LNCAP (cell line): ENCODE measurements around the gene FTO.

Experiments
- TF ChIP-seq, protein P1 (sequence below): fragments of 450-650 bp; IDR thresholded peaks from 2 replicates; pipeline ENCODE4 v1.5.1; 2017; ENCODE audit warnings: mild to moderate bottlenecking

The FTO gene

DNA sequence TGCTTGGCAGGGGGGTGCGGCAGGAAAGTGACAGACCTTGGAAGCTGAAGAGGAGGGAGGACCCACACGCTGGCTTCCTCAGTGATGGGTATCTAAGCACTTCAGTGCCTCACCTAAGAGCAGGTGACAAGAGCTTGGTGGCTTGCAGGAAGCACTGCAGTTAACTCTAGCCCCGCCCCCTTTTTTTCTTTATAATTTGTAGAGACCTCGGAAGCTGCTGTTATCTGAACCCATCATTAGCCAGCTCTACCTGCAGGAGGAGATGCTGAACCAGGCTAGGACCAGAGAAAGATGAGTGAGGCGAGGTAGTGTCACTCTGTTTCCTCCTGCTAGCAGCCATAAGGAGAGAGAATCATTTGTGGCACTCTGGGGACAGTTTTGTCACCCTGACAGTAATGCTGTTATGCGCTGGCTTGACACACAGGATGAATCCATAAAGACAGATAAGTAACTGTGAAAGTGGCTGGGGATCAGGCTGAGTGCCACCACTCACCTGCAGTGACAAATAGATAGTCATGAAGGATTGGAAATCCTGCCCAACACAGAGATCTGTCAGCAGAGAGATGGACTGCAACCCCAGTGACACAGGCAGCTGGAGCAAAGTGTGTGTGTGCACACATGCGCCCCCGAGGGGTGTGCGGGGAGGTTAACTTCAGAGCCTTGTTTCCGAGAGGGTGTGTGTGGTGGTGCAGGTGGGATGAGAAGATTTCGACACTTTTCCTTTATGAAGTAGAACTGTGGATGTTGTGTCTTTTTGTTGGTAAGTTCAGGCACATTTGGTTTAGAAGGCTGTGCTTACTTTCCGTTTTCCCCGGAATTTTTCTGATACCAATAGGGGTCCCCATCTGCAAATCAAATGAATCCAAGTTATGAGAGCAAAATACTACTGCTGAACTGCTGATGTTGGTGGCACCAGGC, 358.7 kb downstream of the FTO start:
- TF ChIP-seq, protein P1, sequence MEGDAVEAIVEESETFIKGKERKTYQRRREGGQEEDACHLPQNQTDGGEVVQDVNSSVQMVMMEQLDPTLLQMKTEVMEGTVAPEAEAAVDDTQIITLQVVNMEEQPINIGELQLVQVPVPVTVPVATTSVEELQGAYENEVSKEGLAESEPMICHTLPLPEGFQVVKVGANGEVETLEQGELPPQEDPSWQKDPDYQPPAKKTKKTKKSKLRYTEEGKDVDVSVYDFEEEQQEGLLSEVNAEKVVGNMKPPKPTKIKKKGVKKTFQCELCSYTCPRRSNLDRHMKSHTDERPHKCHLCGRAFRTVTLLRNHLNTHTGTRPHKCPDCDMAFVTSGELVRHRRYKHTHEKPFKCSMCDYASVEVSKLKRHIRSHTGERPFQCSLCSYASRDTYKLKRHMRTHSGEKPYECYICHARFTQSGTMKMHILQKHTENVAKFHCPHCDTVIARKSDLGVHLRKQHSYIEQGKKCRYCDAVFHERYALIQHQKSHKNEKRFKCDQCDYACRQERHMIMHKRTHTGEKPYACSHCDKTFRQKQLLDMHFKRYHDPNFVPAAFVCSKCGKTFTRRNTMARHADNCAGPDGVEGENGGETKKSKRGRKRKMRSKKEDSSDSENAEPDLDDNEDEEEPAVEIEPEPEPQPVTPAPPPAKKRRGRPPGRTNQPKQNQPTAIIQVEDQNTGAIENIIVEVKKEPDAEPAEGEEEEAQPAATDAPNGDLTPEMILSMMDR: no peak

DNA sequence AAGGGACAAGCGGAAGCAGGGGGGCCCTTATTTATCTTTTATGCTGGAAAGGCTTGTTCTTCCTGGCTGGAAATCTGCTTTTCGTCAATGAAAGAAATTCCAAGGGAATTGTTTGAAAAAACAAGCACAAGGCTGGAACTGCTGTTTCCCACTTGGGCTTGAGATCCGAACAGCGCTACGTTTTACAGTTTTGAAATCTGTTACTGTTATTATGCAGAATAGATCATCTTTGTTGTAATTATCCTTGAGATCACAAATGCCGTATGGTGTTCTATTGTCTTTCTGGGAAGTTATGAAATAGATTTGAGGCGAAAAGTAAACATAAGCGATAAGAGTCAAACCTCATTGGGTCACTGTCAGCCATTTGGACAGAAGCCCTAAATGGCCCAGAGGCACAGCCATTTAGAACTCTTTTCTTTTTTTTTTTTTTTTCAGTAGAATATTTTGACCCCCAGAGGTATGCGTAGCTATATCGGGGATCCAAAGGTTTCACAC, 359.4 kb downstream of the FTO start:
- TF ChIP-seq, protein P1: no peak

DNA sequence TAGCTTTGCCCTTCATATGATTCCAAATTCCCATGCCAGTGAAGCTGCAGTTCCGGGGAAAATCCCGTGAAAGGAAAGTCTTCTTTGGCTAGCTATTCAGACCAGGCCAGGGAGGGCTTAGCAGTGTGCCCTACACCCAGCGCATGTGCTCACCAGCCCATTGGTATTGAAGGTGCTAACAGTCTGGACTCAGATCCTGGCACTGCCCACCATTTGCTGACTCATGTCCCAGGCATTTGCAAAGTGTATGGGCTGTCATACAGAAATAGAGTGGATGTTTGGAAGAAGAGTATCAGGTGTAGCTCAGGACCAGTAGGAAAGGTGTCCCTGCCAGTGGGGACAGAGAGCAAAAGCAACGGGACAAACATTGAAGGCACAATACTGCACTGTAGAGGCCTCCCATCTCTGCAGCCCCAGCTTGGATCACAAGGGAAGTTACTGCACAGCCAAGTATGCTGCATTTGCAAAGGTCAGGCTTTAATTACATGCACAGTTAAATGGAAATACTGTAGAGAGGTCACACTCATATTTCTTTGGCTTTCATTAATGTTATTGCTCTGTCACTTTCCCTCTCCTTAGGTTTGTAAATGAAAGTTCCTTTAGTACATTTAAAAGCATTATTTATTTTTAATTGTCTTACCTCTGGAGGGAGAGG, 362.6 kb downstream of the FTO start:
- TF ChIP-seq, protein P1: no peak

DNA sequence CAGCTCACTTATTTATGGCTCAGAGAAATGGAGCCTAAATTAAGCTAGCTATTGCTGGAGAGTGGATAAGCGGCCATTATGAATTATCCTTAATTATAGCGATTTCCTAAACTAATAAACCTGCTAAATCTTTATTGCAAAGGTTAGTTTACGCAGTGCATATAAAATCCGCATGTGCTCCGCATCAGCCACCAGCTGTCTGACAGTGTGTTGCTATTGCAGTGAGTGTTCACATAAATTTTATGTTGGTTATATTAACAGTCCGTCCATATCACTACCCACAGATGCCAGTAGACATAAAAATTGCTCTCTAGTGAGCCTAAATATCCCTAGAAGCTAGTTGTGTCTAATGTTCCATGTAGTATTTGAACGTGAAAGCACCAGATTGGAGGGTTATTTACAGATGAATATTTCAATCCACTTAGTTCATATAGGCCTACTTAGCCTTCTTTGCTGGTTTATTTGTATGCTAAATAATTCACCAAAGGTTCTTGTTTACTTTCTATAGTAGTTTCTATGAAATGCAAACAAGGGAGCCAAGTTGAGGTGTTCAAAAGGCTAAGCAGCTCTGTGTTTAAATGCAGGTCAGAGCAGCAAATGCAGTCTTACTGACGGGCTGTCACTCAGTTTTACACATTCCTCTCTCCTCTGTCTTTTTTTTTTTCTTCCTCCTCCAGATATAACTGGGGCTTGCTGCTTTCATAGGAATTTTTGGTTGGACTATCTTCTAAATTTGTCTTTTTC, 363.5 kb downstream of the FTO start:
- TF ChIP-seq, protein P1: no peak

DNA sequence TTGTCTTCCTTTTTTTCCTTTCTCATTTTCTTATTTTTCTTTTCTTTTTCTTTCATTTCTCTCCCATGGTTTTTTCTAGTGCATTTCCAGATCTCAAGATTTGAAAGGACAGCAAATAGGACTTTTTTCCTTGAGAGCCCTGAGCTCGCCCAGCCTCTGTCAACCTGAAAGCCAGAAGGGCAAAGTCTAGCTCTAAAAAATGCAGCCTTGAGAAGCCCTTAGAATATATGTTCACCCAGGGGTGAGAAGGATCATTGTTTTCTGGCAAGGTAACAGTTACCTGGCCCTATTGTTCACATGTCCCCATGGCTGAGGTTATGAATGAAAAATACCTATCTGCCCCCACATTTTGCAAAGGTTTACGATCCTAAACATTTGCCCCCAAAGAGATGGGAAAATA, 364.3 kb downstream of the FTO start:
- TF ChIP-seq, protein P1: no peak

DNA sequence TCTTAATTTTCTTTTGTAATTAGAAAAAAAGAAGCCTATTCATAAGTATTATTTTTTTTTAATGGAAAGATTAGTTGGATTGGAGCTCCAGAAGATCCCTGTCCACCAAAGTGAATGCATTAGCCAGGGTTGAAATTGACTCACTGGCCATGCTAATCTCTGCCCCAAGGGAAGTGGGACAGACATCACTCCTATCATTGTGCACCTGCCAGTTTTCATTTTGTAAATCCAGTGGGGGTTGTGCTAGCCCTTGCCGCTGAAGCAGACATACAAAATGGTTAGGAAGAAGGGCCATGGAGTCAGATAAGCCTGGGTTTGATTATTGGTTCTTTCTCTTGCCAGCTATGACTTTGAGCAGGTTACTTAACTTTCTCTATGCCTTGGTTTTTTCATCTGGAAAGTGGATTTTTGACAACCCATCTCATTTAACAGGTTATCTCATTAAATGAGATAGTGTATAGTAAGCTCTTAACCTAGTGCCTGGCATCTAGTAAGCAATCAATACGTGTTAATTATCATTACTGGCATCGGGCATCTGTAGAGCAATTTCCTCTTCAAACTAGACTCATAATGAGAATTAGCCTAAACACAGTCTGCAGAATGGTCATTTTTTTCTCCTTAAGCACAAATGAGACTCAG, 365.8 kb downstream of the FTO start:
- TF ChIP-seq, protein P1: no peak

DNA sequence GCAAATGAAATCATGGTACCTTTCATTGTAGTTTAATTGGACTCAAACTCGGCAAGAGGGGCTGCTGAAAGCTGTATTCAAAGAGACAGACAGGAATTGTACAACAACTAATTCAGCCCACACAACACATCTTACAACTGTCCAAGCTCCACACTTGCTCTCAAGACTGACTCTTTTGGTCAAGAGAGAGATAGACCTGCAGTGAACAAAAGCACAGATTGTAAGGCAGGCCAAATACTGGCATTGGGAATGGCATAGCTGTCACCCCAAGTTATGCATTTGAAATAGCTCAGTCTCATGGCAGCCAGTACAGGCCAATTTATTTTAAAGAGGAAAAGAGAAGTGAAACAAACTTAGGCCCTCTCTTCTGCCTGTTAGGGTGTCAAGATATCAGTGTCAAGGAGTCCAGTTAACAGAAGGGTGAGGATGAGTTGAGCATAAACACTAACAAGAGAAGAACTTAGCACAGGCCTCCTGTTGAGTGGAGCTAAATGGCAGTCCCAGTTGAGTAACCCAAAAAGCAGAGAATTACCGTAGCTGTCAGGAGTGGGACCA, 366.9 kb downstream of the FTO start:
- TF ChIP-seq, protein P1: no peak
